M059J (cell line): Measurements from ENCODE around the gene ARL10. TPM values are rescaled to one million over a fixed set of nuclear protein-coding genes. Genes with fewer than 3 reads are reported as not detected.
A peak's percentile ranks its signal among the peaks of the same experiment; 100 is the strongest.

Experiments
- DNase-seq: peaks from one replicate; pipeline ENCODE4 v3.0.0-alpha.2; 2012; ENCODE audit warnings: low read depth
- total RNA-seq: library from RNA; depleted of rRNA; stranded (reverse); fragments of >200 nt; shearing (Covaris generic); gene quantifications from 2 replicates; pipeline ENCODE4 v1.2.3, GENCODE V29; 2014; rRNA removed

ARL10 gene
- total RNA-seq, result 1.5 and 1.8 TPM in 2 replicates

DNA sequence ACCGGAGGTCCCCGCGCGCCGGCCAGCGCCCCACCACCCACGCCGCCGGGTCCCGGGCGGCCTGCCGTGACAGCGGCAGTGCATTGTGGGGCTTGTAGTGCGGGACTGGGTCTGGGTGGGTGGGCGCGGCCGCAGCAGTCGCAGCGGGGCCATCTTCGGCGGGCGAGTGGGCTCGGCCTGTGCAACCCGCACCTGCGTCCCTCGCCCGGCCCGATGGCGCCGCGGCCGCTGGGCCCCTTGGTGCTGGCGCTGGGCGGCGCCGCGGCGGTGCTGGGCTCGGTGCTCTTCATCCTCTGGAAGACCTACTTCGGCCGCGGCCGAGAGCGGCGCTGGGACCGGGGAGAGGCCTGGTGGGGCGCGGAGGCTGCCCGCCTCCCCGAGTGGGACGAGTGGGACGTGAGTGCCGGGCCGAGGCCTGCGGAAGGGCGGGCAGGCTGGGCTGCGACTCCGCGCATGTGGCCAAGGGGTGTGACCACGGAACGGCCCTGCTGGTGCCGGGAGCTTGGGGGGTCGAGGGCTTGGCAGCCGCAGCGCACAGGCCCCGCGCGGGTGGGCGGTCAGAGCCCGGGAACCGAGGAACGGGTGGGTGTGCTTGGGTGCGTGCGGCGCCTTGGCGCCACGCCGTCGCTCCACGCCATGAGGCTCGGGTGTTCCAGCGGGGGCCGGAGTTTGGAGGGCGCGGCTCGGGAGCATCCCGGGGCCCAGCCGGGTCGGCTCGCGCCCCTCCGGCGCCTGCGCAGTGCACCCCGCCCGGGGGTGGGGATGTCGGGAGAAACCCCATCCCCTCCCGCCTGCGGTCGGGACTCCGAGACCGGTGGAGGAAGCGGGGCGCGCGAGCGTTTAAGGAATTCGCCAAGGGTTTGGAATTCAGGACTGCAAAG is at the start of gene ARL10:
Gene ARL10, plus strand, starts transcription at position 137 of the 881 bp plus-strand sequence. Its CDS starts 77 bp downstream, at position 214.
- DNase-seq, result peak; percentile 45

DNA sequence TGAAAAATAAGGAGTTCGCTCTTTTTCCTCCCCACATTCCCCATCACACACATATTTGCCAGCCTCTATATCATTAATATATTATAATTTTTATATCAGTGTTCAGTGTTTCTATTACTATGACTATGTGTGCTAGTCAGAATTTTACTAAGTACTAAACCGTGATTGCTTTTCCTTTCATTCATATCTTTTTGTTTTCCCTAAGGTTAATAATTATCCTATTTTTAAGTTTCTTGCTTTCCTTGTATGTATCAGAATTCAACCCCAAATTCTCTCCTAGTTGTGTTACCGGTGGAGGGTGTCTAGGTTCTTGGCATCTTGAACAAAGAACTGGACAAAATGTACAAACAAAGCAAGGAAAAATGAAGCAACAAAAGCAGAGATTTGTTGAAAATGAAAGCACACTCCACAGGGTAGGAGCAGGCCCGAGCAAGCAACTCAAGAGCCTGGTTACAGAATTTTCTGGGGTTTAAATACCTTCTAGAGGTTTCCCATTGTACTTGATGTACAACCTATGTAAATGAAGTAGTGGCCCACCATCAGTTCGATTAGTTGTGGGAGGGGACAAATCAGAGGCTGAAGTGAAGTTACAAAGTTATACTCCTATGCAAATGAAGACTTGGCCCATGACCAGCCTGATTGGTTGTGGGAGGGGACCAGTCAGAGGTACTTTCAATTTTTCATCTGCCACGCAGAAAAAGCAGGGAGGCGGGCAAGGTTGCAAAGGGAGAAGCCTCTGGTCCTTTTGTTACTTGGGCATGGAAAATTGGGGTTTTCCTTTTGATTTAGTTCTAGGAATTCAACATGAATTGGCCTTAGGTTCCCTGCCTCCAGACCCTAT is 47.5 kb upstream of the ARL10 start:
- DNase-seq, result no peak

DNA sequence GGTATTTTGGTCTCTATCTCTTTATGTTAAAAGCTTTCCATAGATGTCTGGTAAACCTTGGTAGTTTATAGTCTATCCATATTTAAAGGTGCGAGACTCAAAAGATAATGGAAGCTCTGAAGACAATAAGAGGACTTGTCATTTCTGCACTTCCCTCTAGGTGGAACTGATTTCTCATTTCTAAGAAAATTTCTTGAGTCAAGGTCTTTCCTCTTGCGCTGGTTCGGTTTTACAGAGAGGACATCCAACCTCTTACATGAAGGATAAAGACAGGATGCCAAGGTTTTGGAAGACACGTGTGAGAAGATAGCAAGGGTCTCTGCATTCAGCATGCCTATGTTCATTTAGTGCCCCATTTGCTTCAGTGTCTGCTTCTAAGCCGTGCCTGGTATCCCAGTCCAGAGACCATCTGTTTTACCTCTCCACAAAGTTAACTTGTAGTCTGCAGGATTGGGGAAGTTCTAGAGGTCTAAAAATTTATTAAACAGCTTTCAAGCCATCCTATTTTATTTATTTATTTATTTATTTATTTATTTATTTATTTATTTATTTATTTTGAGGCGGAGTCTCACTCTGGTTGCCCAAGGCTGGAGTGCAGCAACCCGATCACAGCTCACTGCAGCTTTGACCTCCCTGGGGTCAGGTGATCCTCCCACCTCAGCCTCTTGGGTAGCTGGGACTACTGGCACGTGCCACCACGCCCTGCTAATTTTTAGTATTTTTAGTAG is 45.3 kb upstream of the ARL10 start:
- peak; percentile 20 for DNase-seq

GRCh38 chr5:176320577-176320976 is 44.7 kb upstream of the ARL10 start:
- DNase-seq, result no peak

DNA sequence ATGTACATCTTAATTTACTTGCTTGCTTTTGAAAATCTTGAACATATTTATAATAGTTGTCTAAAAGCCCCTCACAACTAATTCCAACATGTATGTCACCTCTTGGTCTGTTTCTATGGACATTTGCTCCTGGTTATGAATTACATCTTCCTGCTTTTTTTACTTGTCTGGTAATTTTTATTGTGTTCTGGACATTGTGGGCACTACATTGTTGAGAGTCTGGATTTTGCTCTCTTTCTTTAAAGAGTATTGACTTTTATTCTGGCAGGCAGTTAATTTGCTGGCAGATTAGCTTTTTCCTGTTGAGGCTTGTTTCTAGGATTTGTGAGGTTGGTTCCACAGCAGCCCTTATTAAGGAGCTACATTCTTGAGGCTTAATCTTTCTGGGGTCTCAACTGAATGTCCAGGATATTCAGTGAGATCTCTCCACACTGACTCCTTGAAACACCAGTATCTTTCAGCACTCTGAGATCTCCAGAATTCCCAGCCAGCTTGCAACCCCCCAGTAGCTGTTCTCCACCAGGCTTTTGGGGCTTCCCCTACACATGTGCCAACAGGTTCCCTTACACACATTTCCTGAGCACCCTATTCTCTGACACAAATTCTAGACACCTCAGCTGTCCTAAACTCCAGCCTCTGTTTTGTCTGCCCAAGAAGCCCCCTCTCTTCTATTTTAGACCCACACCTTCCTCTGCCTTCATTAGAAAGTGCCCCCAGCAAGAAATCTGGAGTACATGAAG is 31.1 kb upstream of the ARL10 start:
- DNase-seq, result no peak

- no peak for DNase-seq
Measured at GRCh38 chr5:176337913-176338312, 27.4 kb upstream of the ARL10 start.

GRCh38 chr5:176339304-176339703 is 26.0 kb upstream of the ARL10 start:
- no peak for DNase-seq

GRCh38 chr5:176341325-176342157 is 23.7 kb upstream of the ARL10 start:
- no peak for DNase-seq

- DNase-seq, result no peak
Measured at GRCh38 chr5:176342158-176342483, 23.2 kb upstream of the ARL10 start.

DNA sequence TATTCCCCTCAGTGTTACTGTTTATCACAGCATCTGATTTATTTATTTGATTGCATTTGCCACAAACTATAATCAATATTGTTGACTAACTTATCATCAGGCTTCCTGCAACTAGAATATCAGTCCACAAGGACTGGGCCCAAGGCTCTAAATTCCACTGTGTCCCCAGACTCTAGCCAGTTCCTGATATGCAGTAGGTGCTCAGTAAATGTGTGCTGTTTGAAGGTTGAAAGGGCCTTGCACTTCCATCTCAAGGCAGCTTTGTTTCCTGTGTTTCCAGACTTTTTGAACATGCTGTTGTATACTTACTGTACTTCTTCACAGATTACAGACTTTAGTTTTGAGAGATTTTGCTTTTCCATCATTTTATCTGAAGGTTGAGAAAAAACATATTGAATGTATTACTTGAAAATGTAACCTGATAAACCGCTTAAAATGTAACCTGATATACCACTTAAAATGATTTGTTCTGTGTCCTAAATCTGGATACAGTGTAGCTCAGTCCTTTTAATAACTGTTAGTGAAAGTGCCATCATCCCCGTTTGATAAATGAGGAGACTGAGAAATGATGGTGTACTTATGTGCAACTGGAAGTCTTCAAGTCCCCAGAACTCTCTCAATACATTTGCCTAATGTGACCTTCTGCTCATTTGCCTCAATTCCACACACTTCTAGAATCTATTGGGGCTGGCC is 22.4 kb upstream of the ARL10 start:
- no peak for DNase-seq

- DNase-seq, result no peak
Measured at GRCh38 chr5:176350416-176350815, 14.9 kb upstream of the ARL10 start.

GRCh38 chr5:176352116-176352878 is 13.0 kb upstream of the ARL10 start:
- peak; percentile 70 for DNase-seq

GRCh38 chr5:176353533-176353932 is 11.8 kb upstream of the ARL10 start:
- DNase-seq, result no peak

- no peak for DNase-seq
Measured at GRCh38 chr5:176355400-176356178, 9.7 kb upstream of the ARL10 start.

- DNase-seq, result no peak
Measured at GRCh38 chr5:176356179-176356566, 9.1 kb upstream of the ARL10 start.

DNA sequence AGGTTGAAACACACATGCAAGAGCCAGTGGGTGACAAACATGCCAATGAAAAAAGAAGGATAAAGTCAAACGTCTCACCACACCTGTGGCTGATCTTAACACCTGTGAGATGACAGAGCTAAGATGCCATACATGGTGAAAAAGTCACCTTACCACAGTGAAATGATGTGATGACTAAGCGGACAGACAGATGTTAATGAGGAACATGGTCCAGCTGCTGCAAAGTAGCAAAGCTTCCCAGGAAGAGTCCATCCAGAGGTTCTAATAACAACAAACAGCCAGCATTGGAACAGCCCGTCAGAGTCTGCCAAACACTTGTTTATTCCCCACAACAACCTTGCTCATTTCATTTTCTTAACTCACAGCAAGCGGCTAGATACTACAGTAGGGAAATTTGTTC is 5.6 kb upstream of the ARL10 start:
- DNase-seq, result no peak

DNA sequence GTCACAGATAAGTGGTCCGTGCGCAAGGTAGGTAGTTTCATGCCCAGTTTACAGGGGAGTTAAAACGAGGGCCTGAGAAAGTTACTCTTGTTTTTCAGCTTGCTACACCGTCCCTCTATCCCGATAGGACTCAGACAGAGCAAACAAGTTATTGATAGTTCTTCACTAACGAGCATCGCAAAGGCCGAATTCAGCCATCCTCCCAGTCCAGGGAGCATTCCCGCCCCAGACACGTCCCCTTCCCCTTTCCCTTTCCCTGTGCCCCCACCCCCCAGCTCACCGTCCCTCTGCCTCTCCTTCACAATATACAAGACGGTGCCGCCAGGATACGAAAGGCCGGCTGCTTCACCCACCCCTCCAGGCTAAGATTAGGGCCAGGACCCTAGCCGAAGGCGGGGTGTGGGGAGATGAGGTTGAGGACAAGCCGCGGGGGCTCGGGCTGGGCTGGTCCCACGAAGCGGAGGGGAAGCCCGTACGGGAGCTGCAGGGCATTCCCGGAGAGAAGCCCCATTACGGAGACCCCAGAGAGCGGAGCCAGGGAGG is 4.3 kb upstream of the ARL10 start:
- DNase-seq, result peak; percentile 17
